H1 (cell line): ENCODE data around the gene ZNF775. TPM values are rescaled to one million over a fixed set of nuclear protein-coding genes. Genes with fewer than 3 reads are reported as not detected.

ENCODE experiments used
- BACH1 ChIP-seq: IDR thresholded peaks from 2 replicates; pipeline ENCODE4 v1.6.1; 2012; ENCODE audit warnings: low read length, improper control_type of control experiment
- CHD1 ChIP-seq: IDR thresholded peaks from 2 replicates; pipeline ENCODE4 v1.6.1; 2012; ENCODE audit warnings: low read depth, low read length, improper control_type of control experiment
- CHD2 ChIP-seq: IDR thresholded peaks from 2 replicates; pipeline ENCODE4 v1.6.1; 2012; ENCODE audit warnings: low read length, improper control_type of control experiment
- KDM5A ChIP-seq: fragments of 200-600 bp; IDR thresholded peaks from 2 replicates; pipeline ENCODE4 v1.7.1; 2012; ENCODE audit warnings: mild to moderate bottlenecking, low read length, inconsistent platforms, mixed read lengths
- polyA plus RNA-seq, 7 experiments: library from polyadenylated mRNA; depleted of rRNA in 3 of 7; stranded (reverse) in 5 of 7; unstranded in 2 of 7; fragments of >200 nt in 5 of 7; fragments of 200-250 nt in 2 of 7; gene quantifications; 1 replicate in 5 of 7; 2 replicates in 1 of 7; 4 replicates in 1 of 7; pipeline versions ENCODE4 v1.2.1 to v1.2.3, GENCODE V29; 2011 to 2013; ENCODE audit warnings: missing spikeins in 2 of 7, mixed read lengths in 2 of 7
- total RNA-seq: library from RNA; stranded (reverse); fragmentation: NEBNext Ultra II Directional; extraction: Animal tissue kit (Norgen Biotek cat#: 25700); gene quantifications from 2 replicates; pipeline ENCODE4 v1.2.1, GENCODE V29; 2021
- TF ChIP-seq, protein P1 (sequence below): IDR thresholded peaks from 2 replicates; pipeline ENCODE4 v1.6.1; 2011; ENCODE audit warnings: low read depth, mild to moderate bottlenecking, low read length; ENCODE audit not compliant: insufficient read depth
- TF ChIP-seq, protein P2 (sequence below): fragments of 300-600 bp; sonication (generic); IDR thresholded peaks from 2 replicates; pipeline ENCODE4 v1.7.1; 2012; ENCODE audit warnings: low read length, moderate library complexity, mild to moderate bottlenecking, inconsistent platforms; ENCODE audit not compliant: insufficient replicate concordance
- TF ChIP-seq, protein P3 (sequence below), 3 experiments: IDR thresholded peaks; 1 replicate in 2 of 3; 2 replicates in 1 of 3; pipeline versions ENCODE4 v1.5.1 to v1.6.1; 2011; ENCODE audit warnings: low read length in 3 of 3, mild to moderate bottlenecking in 3 of 3, inconsistent platforms in 2 of 3, low read depth in 1 of 3, moderate library complexity in 1 of 3; ENCODE audit not compliant: insufficient read depth in 1 of 3; ENCODE audit errors: control extremely low read depth in 1 of 3

ZNF775 gene
- total and polyA plus RNA-seq, 2 of the 8 experiments (the other 6 are each of a cell fraction or from before 2014, with no cell fraction given): 13.6 to 21.5 TPM

DNA sequence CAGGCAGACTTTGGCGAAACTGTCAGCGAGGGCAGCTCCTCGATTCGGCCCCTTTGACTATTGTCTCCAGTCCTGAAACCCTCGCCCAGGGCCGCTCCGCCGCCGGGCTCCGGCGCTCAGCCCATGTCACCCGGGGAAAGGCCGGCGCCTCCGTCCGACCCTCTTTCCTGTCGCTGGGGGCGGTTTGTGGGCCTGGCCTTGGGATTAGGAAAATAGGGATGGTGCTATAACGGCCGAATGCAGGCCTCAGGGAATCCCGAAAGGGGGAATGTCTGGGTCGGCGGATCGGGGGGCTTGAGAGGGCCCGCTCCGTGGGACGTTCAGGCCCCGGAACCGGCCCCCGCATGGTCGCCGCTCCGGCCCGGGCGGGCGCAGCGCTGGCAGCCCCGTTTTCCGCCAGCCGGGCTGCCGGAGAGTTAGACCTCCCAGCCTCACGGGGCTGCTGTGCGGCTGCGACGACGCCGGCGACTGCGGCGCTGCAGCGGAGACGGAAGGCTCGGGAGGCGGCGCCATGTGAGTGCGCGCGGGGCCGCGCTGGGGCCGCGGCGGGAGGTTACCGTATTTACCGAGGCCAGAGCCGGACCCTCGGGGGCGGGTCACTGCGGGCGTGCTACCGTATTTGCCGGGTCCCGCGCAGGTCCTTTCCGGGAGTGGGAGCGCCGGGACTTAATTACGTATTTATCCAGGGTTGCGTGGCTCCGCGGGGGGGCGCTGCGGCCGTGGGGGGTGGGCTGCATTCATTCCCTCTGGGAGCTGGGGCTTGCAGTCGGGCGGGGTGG lies 25.9 kb downstream of the ZNF775 start (continued):
- TF ChIP-seq, protein P1, sequence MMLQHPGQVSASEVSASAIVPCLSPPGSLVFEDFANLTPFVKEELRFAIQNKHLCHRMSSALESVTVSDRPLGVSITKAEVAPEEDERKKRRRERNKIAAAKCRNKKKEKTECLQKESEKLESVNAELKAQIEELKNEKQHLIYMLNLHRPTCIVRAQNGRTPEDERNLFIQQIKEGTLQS: no peak
- TF ChIP-seq, protein P2, sequence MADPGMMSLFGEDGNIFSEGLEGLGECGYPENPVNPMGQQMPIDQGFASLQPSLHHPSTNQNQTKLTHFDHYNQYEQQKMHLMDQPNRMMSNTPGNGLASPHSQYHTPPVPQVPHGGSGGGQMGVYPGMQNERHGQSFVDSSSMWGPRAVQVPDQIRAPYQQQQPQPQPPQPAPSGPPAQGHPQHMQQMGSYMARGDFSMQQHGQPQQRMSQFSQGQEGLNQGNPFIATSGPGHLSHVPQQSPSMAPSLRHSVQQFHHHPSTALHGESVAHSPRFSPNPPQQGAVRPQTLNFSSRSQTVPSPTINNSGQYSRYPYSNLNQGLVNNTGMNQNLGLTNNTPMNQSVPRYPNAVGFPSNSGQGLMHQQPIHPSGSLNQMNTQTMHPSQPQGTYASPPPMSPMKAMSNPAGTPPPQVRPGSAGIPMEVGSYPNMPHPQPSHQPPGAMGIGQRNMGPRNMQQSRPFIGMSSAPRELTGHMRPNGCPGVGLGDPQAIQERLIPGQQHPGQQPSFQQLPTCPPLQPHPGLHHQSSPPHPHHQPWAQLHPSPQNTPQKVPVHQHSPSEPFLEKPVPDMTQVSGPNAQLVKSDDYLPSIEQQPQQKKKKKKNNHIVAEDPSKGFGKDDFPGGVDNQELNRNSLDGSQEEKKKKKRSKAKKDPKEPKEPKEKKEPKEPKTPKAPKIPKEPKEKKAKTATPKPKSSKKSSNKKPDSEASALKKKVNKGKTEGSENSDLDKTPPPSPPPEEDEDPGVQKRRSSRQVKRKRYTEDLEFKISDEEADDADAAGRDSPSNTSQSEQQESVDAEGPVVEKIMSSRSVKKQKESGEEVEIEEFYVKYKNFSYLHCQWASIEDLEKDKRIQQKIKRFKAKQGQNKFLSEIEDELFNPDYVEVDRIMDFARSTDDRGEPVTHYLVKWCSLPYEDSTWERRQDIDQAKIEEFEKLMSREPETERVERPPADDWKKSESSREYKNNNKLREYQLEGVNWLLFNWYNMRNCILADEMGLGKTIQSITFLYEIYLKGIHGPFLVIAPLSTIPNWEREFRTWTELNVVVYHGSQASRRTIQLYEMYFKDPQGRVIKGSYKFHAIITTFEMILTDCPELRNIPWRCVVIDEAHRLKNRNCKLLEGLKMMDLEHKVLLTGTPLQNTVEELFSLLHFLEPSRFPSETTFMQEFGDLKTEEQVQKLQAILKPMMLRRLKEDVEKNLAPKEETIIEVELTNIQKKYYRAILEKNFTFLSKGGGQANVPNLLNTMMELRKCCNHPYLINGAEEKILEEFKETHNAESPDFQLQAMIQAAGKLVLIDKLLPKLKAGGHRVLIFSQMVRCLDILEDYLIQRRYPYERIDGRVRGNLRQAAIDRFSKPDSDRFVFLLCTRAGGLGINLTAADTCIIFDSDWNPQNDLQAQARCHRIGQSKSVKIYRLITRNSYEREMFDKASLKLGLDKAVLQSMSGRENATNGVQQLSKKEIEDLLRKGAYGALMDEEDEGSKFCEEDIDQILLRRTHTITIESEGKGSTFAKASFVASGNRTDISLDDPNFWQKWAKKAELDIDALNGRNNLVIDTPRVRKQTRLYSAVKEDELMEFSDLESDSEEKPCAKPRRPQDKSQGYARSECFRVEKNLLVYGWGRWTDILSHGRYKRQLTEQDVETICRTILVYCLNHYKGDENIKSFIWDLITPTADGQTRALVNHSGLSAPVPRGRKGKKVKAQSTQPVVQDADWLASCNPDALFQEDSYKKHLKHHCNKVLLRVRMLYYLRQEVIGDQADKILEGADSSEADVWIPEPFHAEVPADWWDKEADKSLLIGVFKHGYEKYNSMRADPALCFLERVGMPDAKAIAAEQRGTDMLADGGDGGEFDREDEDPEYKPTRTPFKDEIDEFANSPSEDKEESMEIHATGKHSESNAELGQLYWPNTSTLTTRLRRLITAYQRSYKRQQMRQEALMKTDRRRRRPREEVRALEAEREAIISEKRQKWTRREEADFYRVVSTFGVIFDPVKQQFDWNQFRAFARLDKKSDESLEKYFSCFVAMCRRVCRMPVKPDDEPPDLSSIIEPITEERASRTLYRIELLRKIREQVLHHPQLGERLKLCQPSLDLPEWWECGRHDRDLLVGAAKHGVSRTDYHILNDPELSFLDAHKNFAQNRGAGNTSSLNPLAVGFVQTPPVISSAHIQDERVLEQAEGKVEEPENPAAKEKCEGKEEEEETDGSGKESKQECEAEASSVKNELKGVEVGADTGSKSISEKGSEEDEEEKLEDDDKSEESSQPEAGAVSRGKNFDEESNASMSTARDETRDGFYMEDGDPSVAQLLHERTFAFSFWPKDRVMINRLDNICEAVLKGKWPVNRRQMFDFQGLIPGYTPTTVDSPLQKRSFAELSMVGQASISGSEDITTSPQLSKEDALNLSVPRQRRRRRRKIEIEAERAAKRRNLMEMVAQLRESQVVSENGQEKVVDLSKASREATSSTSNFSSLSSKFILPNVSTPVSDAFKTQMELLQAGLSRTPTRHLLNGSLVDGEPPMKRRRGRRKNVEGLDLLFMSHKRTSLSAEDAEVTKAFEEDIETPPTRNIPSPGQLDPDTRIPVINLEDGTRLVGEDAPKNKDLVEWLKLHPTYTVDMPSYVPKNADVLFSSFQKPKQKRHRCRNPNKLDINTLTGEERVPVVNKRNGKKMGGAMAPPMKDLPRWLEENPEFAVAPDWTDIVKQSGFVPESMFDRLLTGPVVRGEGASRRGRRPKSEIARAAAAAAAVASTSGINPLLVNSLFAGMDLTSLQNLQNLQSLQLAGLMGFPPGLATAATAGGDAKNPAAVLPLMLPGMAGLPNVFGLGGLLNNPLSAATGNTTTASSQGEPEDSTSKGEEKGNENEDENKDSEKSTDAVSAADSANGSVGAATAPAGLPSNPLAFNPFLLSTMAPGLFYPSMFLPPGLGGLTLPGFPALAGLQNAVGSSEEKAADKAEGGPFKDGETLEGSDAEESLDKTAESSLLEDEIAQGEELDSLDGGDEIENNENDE: peak; percentile 100
- TF ChIP-seq, protein P3, sequence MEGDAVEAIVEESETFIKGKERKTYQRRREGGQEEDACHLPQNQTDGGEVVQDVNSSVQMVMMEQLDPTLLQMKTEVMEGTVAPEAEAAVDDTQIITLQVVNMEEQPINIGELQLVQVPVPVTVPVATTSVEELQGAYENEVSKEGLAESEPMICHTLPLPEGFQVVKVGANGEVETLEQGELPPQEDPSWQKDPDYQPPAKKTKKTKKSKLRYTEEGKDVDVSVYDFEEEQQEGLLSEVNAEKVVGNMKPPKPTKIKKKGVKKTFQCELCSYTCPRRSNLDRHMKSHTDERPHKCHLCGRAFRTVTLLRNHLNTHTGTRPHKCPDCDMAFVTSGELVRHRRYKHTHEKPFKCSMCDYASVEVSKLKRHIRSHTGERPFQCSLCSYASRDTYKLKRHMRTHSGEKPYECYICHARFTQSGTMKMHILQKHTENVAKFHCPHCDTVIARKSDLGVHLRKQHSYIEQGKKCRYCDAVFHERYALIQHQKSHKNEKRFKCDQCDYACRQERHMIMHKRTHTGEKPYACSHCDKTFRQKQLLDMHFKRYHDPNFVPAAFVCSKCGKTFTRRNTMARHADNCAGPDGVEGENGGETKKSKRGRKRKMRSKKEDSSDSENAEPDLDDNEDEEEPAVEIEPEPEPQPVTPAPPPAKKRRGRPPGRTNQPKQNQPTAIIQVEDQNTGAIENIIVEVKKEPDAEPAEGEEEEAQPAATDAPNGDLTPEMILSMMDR (IDR thresholded peaks at IDR 0.05; ENCODE audit: control extremely low read depth in 1 of 3, insufficient read depth in 1 of 3, low read depth in 1 of 3, low read length in 3 of 3): peak; percentile 1 to 20 (median 5); a peak in 2 of 4 replicates
- no peak for TF ChIP-seq CHD2
- TF ChIP-seq BACH1: peak; percentile 90
- no peak for TF ChIP-seq CHD1
- TF ChIP-seq KDM5A: no peak
